H1 (cell line): ENCODE results near the gene SERPINE2. TPM values are rescaled to one million over a fixed set of nuclear protein-coding genes. Genes with fewer than 3 reads are reported as not detected.

ENCODE experiments used
- CTCF ChIA-PET: fragments of 300-600 bp; sonication (Branson Sonifier 250); formaldehyde crosslinking; loops from one replicate; lab custom pipeline; 2021; ENCODE audit not compliant: partially characterized antibody; lab: Charles Lee
- POLR2A ChIA-PET: fragments of 300-600 bp; sonication (Branson Sonifier 250); formaldehyde crosslinking; loops from one replicate; lab custom pipeline; 2021; ENCODE audit warnings: inconsistent platforms; ENCODE audit not compliant: partially characterized antibody; lab: Charles Lee
- DNase-seq, 2 experiments: peaks; one replicate each; pipeline versions ENCODE4 v3.0.0 to v3.0.0-alpha.2; 2010 to 2022; ENCODE audit warnings: low spot score in 2 of 2, low read depth in 1 of 2, mixed read lengths in 1 of 2
- FAIRE-seq: peaks from 2 replicates; lab custom pipeline; 2011; peaks lifted over from hg19 to GRCh38; lab: Jason Lieb, UNC
- H2AFZ ChIP-seq: 2 replicates; pipeline ENCODE4 v1.8.1; 2012; ENCODE audit warnings: low read length, inconsistent platforms
- H2AK5ac ChIP-seq: 2 replicates; pipeline ENCODE4 v1.6.1; 2013; ENCODE audit warnings: low read depth, low read length
- H2BK120ac ChIP-seq: replicated peaks from 2 replicates; pipeline ENCODE3; 2013; ENCODE audit warnings: low read depth, low read length, inconsistent platforms
- H2BK12ac ChIP-seq: 2 replicates; pipeline ENCODE4 v1.6.1; 2013; ENCODE audit warnings: low read depth, low read length
- H2BK15ac ChIP-seq: 2 replicates; pipeline ENCODE4 v1.6.1; 2013; ENCODE audit warnings: low read length
- H2BK20ac ChIP-seq: 2 replicates; pipeline ENCODE4 v1.6.1; 2013; ENCODE audit warnings: low read length
- H2BK5ac ChIP-seq: 2 replicates; pipeline ENCODE4 v1.6.1; 2013; ENCODE audit warnings: low read depth, low read length
- H3K14ac ChIP-seq: 2 replicates; pipeline ENCODE4 v1.6.1; 2013; ENCODE audit warnings: inconsistent platforms; ENCODE audit not compliant: insufficient read length
- H3K18ac ChIP-seq: 2 replicates; pipeline ENCODE4 v1.6.1; 2013; ENCODE audit warnings: low read length; ENCODE audit errors: extremely low read depth
- H3K23ac ChIP-seq: 2 replicates; pipeline ENCODE4 v1.6.1; 2013; ENCODE audit warnings: inconsistent platforms; ENCODE audit not compliant: insufficient read length
- H3K23me2 ChIP-seq: 2 replicates; pipeline ENCODE4 v1.6.1; 2013; ENCODE audit warnings: low read depth, low read length
- H3K27ac ChIP-seq: 2 replicates; pipeline ENCODE4 v1.6.1; 2011; ENCODE audit warnings: low read depth, low read length, inconsistent platforms
- H3K27me3 ChIP-seq, 4 experiments: replicated peaks in 1 of 4; 1 replicate in 1 of 4; 2 replicates in 3 of 4; pipeline versions ENCODE4 v1.6.1 to v1.8.1; 2011 to 2013; ENCODE audit warnings: low read length in 3 of 4, mild to moderate bottlenecking in 3 of 4, inconsistent platforms in 2 of 4, mixed read lengths in 2 of 4, moderate library complexity in 1 of 4; ENCODE audit not compliant: control insufficient read depth in 3 of 4, insufficient read depth in 3 of 4; ENCODE audit errors: extremely low read depth in 1 of 4
- H3K36me3 ChIP-seq, 4 experiments: 2 replicates each; pipeline versions ENCODE4 v1.6.1 to v1.8.1; 2011 to 2013; ENCODE audit warnings: mild to moderate bottlenecking in 4 of 4, low read length in 3 of 4, moderate library complexity in 2 of 4, control low read depth in 1 of 4, inconsistent platforms in 1 of 4; ENCODE audit not compliant: insufficient read depth in 4 of 4, control insufficient read depth in 2 of 4
- H3K4ac ChIP-seq: replicated peaks from 2 replicates; pipeline ENCODE3; 2013; ENCODE audit warnings: low read length, low read depth, mixed read lengths, inconsistent platforms; ENCODE audit not compliant: insufficient read length
- H3K4me1 ChIP-seq, 4 experiments: replicated peaks in 1 of 4; 1 replicate in 1 of 4; 2 replicates in 3 of 4; pipeline versions ENCODE4 v1.6.1 to v1.8.1; 2011 to 2013; ENCODE audit warnings: low read length in 3 of 4, inconsistent platforms in 2 of 4, mixed read lengths in 1 of 4; ENCODE audit not compliant: insufficient read depth in 4 of 4, control insufficient read depth in 3 of 4
- H3K4me2 ChIP-seq, 2 experiments: 2 replicates each; pipeline versions ENCODE4 v1.6.1 to v1.8.1; 2011 to 2013; ENCODE audit warnings: low read depth in 2 of 2, low read length in 2 of 2, control low read depth in 1 of 2, inconsistent platforms in 1 of 2, mild to moderate bottlenecking in 1 of 2; ENCODE audit not compliant: insufficient read depth in 1 of 2
- H3K4me3 ChIP-seq, 4 experiments: fragments of 200-600, 300-600 bp in 1 of 4; sonication (generic), shearing (Covaris generic), sonication (Bioruptor Twin) in 1 of 4; 2 replicates each; pipeline versions ENCODE4 v1.5.1 to v1.8.1; 2011 to 2016; ENCODE audit warnings: low read length in 4 of 4, low read depth in 3 of 4, control low read depth in 2 of 4, inconsistent platforms in 2 of 4, mild to moderate bottlenecking in 2 of 4, mixed read lengths in 1 of 4, moderate library complexity in 1 of 4; ENCODE audit not compliant: insufficient read depth in 2 of 4; ENCODE audit errors: extremely low read depth in 1 of 4
- H3K56ac ChIP-seq: replicated peaks from 2 replicates; pipeline ENCODE3; 2013; ENCODE audit warnings: low read depth, mild to moderate bottlenecking, mixed read lengths, low read length, inconsistent platforms; ENCODE audit not compliant: insufficient read length
- H3K79me1 ChIP-seq: 2 replicates; pipeline ENCODE4 v1.6.1; 2013; ENCODE audit warnings: low read depth, low read length, control low read depth
- H3K79me2 ChIP-seq, 2 experiments: 2 replicates each; pipeline versions ENCODE4 v1.6.1 to v1.8.1; 2012 to 2013; ENCODE audit warnings: low read length in 2 of 2, mild to moderate bottlenecking in 2 of 2, inconsistent platforms in 1 of 2; ENCODE audit not compliant: insufficient read depth in 2 of 2, control insufficient read depth in 1 of 2
- H3K9ac ChIP-seq, 4 experiments: replicated peaks in 1 of 4; 1 replicate in 1 of 4; 2 replicates in 3 of 4; pipeline versions ENCODE4 v1.6.1 to v1.8.1; 2011 to 2013; ENCODE audit warnings: low read depth in 3 of 4, low read length in 3 of 4, control low read depth in 2 of 4, mild to moderate bottlenecking in 2 of 4, moderate library complexity in 2 of 4, inconsistent platforms in 1 of 4; ENCODE audit errors: extremely low read depth in 1 of 4
- H3K9me3 ChIP-seq, 2 experiments: 2 replicates each; pipeline versions ENCODE4 v1.6.1 to v1.8.1; 2012 to 2013; ENCODE audit warnings: mild to moderate bottlenecking in 2 of 2, moderate library complexity in 2 of 2, control low read depth in 1 of 2, inconsistent platforms in 1 of 2, low read depth in 1 of 2, low read length in 1 of 2, mixed read lengths in 1 of 2; ENCODE audit not compliant: insufficient read depth in 2 of 2
- H4K20me1 ChIP-seq, 2 experiments: replicated peaks in 1 of 2; 2 replicates each; pipeline versions ENCODE3 to v1.8.1; 2011 to 2013; ENCODE audit warnings: inconsistent platforms in 2 of 2, low read length in 2 of 2, mild to moderate bottlenecking in 1 of 2; ENCODE audit not compliant: insufficient read depth in 2 of 2, control insufficient read depth in 1 of 2
- H4K5ac ChIP-seq: 2 replicates; pipeline ENCODE4 v1.6.1; 2013; ENCODE audit warnings: low read length, low read depth, mixed read lengths, inconsistent platforms; ENCODE audit not compliant: insufficient read length
- H4K8ac ChIP-seq: 2 replicates; pipeline ENCODE4 v1.8.0; 2013; ENCODE audit warnings: mild to moderate bottlenecking, moderate library complexity, low read length, inconsistent platforms; ENCODE audit not compliant: insufficient read depth; ENCODE audit errors: extremely low read depth
- H4K91ac ChIP-seq: replicated peaks from 2 replicates; pipeline ENCODE3; 2013; ENCODE audit warnings: low read length, mixed read lengths, inconsistent platforms; ENCODE audit not compliant: insufficient read length
- CTCF ChIP-seq, 3 experiments: IDR thresholded peaks; 1 replicate in 2 of 3; 2 replicates in 1 of 3; pipeline versions ENCODE4 v1.5.1 to v1.6.1; 2011; ENCODE audit warnings: low read length in 3 of 3, mild to moderate bottlenecking in 3 of 3, inconsistent platforms in 2 of 3, low read depth in 1 of 3, moderate library complexity in 1 of 3; ENCODE audit not compliant: insufficient read depth in 1 of 3; ENCODE audit errors: control extremely low read depth in 1 of 3
- RAD21 ChIP-seq, 2 experiments: IDR thresholded peaks in 1 of 2; conservative IDR thresholded peaks in 1 of 2; 2 replicates each; pipeline ENCODE4 v1.6.1; 2011; ENCODE audit warnings: low read depth in 2 of 2, low read length in 2 of 2, improper control_type of control experiment in 1 of 2, inconsistent platforms in 1 of 2, mild to moderate bottlenecking in 1 of 2, moderate library complexity in 1 of 2
- TEAD4 ChIP-seq: IDR thresholded peaks from 2 replicates; pipeline ENCODE4 v1.6.1; 2012; ENCODE audit warnings: low read depth, low read length, inconsistent platforms, mixed read lengths
- WGBS, 2 experiments: shearing (Covaris generic) in 1 of 2; methylation state at CpG; one replicate each; pipeline versions ENCODE4 v1.1.6 to v1.1.7; 2013 to 2015; ENCODE audit warnings: low lambda C conversion rate in 2 of 2, mixed read lengths in 2 of 2, inconsistent platforms in 1 of 2, low coverage in 1 of 2, missing lambda C conversion rate in 1 of 2; ENCODE audit not compliant: insufficient replicate concordance in 2 of 2, insufficient coverage in 1 of 2, insufficient read length in 1 of 2; ENCODE audit errors: extremely low coverage in 1 of 2, missing lambda C conversion rate in 1 of 2; 5-methylcytosine and 5-hydroxymethylcytosine counted together
- polyA plus RNA-seq, 7 experiments: library from polyadenylated mRNA; depleted of rRNA in 3 of 7; stranded (reverse) in 5 of 7; unstranded in 2 of 7; fragments of >200 nt in 5 of 7; fragments of 200-250 nt in 2 of 7; gene quantifications; 1 replicate in 5 of 7; 2 replicates in 1 of 7; 4 replicates in 1 of 7; pipeline versions ENCODE4 v1.2.1 to v1.2.3, GENCODE V29; 2011 to 2013; ENCODE audit warnings: missing spikeins in 2 of 7, mixed read lengths in 2 of 7
- total RNA-seq: library from RNA; stranded (reverse); fragmentation: NEBNext Ultra II Directional; extraction: Animal tissue kit (Norgen Biotek cat#: 25700); gene quantifications from 2 replicates; pipeline ENCODE4 v1.2.1, GENCODE V29; 2021

The SERPINE2 gene
- total and polyA plus RNA-seq, 2 of the 8 experiments (the other 6 are each of a cell fraction or from before 2014, with no cell fraction given) = 26.2 to 76.0 TPM

GRCh38 chr2:223993634-223994232 is 45.4 kb downstream of the SERPINE2 start:
- peaks cover 0 to 4% (median 0%) of the 10 kb centered on the region in 4 experiments; a peak in 1 of 7 replicates for H3K4me1 ChIP-seq
- H3K4ac ChIP-seq = no peak overlapping the region
- H2AK5ac ChIP-seq = no peak overlapping the region
- H4K8ac ChIP-seq = no peak overlapping the region
- 47% methylated on average over 5 of the region's 5 CpGs; no CpG with 5 or more reads in 1 of the 2 experiments for WGBS, 2 experiments
- H2AFZ ChIP-seq = no peak overlapping the region
- no peak overlapping the region for H2BK120ac ChIP-seq
- CTCF ChIA-PET = interaction anchor here (0.7 to 16.7 kb wide), 73 partner anchors 7 to 658 kb away, joined by 3 to 436 read pairs (median 6); partner anchors contain the start of gene SERPINE2
- no peak overlapping the region for H2BK12ac ChIP-seq
- peak; percentile 93 for FAIRE-seq
- H4K5ac ChIP-seq = no peak overlapping the region
- no peaks in the 10 kb centered on the region for H3K9me3 ChIP-seq
- no peaks in the 10 kb centered on the region for H3K79me1 ChIP-seq
- H3K27me3 ChIP-seq = no peaks in the 10 kb centered on the region
- DNase-seq = peak in 1 of 2 experiments; percentile 68
- H3K79me2 ChIP-seq = no peaks in the 10 kb centered on the region
- peaks cover 0 to 5% of the 10 kb centered on the region in 2 experiments for H4K20me1 ChIP-seq
- H3K4me2 ChIP-seq = no peak overlapping the region
- H2BK15ac ChIP-seq = no peak overlapping the region
- no peak overlapping the region for H3K4me3 ChIP-seq
- H3K23me2 ChIP-seq = no peaks in the 10 kb centered on the region
- no peak overlapping the region for H2BK20ac ChIP-seq
- no peak overlapping the region for H3K14ac ChIP-seq
- no peak overlapping the region for H4K91ac ChIP-seq
- POLR2A ChIA-PET = no interaction called here
- H3K27ac ChIP-seq = no peak overlapping the region
- TF ChIP-seq RAD21 (IDR thresholded peaks at IDR 0.05 in 1 of 2, conservative IDR thresholded peaks at IDR 0.05 in 1 of 2; ENCODE audit: low read depth in 2 of 2, low read length in 2 of 2) = peak; percentile 88 to 92
- no peak for TF ChIP-seq TEAD4
- peak; percentile 43 to 87 (median 77) for TF ChIP-seq CTCF (IDR thresholded peaks at IDR 0.05; ENCODE audit: control extremely low read depth in 1 of 3, insufficient read depth in 1 of 3, low read depth in 1 of 3, low read length in 3 of 3)
- H3K36me3 ChIP-seq = peaks cover 0 to 3% (median 0%) of the 10 kb centered on the region in 4 experiments; a peak in 1 of 8 replicates
- H2BK5ac ChIP-seq = no peak overlapping the region
- no peak overlapping the region for H3K18ac ChIP-seq
- H3K23ac ChIP-seq = no peak overlapping the region
- no peak overlapping the region for H3K56ac ChIP-seq
- H3K9ac ChIP-seq = no peak overlapping the region
